ENCODE measurements around the gene ANKRD34B. TPM values are rescaled to one million over a fixed set of nuclear protein-coding genes. Genes with fewer than 3 reads are reported as not detected.

The ANKRD34B gene
- total RNA-seq, 1 experiment from 2014 or later = not detected

DNA sequence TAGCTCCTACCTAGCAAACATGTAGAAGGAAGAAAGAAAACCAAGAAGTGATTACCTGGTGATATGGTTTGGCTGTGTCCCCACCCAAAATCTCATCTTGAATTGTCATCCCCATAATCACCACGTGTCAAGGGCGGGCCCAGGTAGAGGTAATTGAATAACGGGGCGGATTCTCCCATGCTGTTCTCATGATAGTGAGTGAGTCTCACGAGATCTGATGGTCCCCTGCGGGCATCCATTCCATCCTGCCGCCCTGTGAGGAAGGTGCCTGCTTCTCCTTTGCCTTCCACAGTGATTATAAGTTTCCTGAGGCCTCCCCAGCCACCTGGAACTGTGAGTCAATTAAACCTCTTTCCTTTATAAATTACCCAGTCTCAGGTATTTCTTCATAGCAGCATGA lies 27.4 kb upstream of the ANKRD34B start:
- no peak overlapping the region for H3K9ac ChIP-seq (ENCODE audit: low read length)
- H3K36me3 ChIP-seq (ENCODE audit: control insufficient read depth in 1 of 2, insufficient read depth in 2 of 2, low read length in 2 of 2) = no peaks in the 10 kb centered on the region
- no peak for DNase-seq (ENCODE audit: low read depth, low spot score)
- no peaks in the 10 kb centered on the region for H3K79me2 ChIP-seq (ENCODE audit: insufficient read depth, low read length)
- H3K9me3 ChIP-seq (ENCODE audit: control insufficient read depth in 1 of 2, insufficient read depth in 1 of 2, low read depth in 1 of 2, low read length in 2 of 2) = no peaks in the 10 kb centered on the region
- H4K20me1 ChIP-seq (ENCODE audit: insufficient read depth) = no peaks in the 10 kb centered on the region
- no peak for ATAC-seq
- BruUV-seq (replicated peaks) = no TSS peak
- H3K4me1 ChIP-seq (ENCODE audit: control insufficient read depth in 1 of 2, insufficient read depth in 2 of 2, low read length in 2 of 2) = no peaks in the 10 kb centered on the region
- no peak overlapping the region for H3K4me2 ChIP-seq (ENCODE audit: low read length)
- RAD21 ChIA-PET (ENCODE audit: low non-redundant PET in 1 of 2, low total read pairs in 2 of 2, uncharacterized antibody in 2 of 2, unreplicated experiment in 2 of 2) = no interaction called here
- no peak overlapping the region for H3K4me3 ChIP-seq (replicated peaks in 1 of 2; ENCODE audit: low read depth in 1 of 2, low read length in 2 of 2)
- TF ChIP-seq ZBTB33 (IDR thresholded peaks at IDR 0.05; ENCODE audit: extremely low read depth, insufficient replicate concordance, low read length) = no peak
- TF ChIP-seq EZH2phosphoT487 (IDR thresholded peaks at IDR 0.05; ENCODE audit: borderline replicate concordance) = no peak
- TF ChIP-seq ZNF274 (IDR thresholded peaks at IDR 0.05; ENCODE audit: low read depth, low read length) = no peak
- H3K9me2 ChIP-seq (ENCODE audit: insufficient read depth) = no peaks in the 10 kb centered on the region
- H3K27ac ChIP-seq (ENCODE audit: low read depth, low read length) = no peak overlapping the region
- H3K27me3 ChIP-seq (ENCODE audit: insufficient read depth, low read length) = no peaks in the 10 kb centered on the region
- no peak overlapping the region for H2AFZ ChIP-seq (ENCODE audit: low read depth, low read length, poor library complexity, severe bottlenecking)
- POLR2A ChIA-PET = no interaction called here
- intact Hi-C loops (cut with micrococcal nuclease) = no loop called here
- CTCF ChIA-PET = no interaction called here

- H3K79me2 ChIP-seq (ENCODE audit: insufficient read depth, low read length) = no peaks in the 10 kb centered on the region
- POLR2A ChIA-PET = no interaction called here
- H3K9ac ChIP-seq (ENCODE audit: low read length) = no peak overlapping the region
- no peaks in the 10 kb centered on the region for H3K36me3 ChIP-seq (ENCODE audit: control insufficient read depth in 1 of 2, insufficient read depth in 2 of 2, low read length in 2 of 2)
- RAD21 ChIA-PET (ENCODE audit: low non-redundant PET in 1 of 2, low total read pairs in 2 of 2, uncharacterized antibody in 2 of 2, unreplicated experiment in 2 of 2) = no interaction called here
- BruUV-seq (replicated peaks) = no TSS peak
- CTCF ChIA-PET = no interaction called here
- no peaks in the 10 kb centered on the region for H3K9me2 ChIP-seq (ENCODE audit: insufficient read depth)
- ATAC-seq (no peak), DNase-seq (ENCODE audit: low read depth, low spot score) (no peak)
- H4K20me1 ChIP-seq (ENCODE audit: insufficient read depth) = no peaks in the 10 kb centered on the region
- H3K9me3 ChIP-seq (ENCODE audit: control insufficient read depth in 1 of 2, insufficient read depth in 1 of 2, low read depth in 1 of 2, low read length in 2 of 2) = no peaks in the 10 kb centered on the region
- H3K4me1 ChIP-seq (ENCODE audit: control insufficient read depth in 1 of 2, insufficient read depth in 2 of 2, low read length in 2 of 2) = no peaks in the 10 kb centered on the region
- no peak overlapping the region for H3K4me3 ChIP-seq (replicated peaks in 1 of 2; ENCODE audit: low read depth in 1 of 2, low read length in 2 of 2)
- TF ChIP-seq CEBPB (IDR thresholded peaks at IDR 0.05; ENCODE audit: low read depth) (no peak), EZH2phosphoT487 (IDR thresholded peaks at IDR 0.05; ENCODE audit: borderline replicate concordance) (no peak), MAX (IDR thresholded peaks at IDR 0.05) (no peak), SIN3A (IDR thresholded peaks at IDR 0.05; ENCODE audit: low read depth) (no peak), ZNF274 (IDR thresholded peaks at IDR 0.05; ENCODE audit: low read depth, low read length) (no peak), RAD21 (IDR thresholded peaks at IDR 0.05; ENCODE audit: low read depth) (no peak), EGR1 (IDR thresholded peaks at IDR 0.05; ENCODE audit: low read depth) (no peak), ATF3 (IDR thresholded peaks at IDR 0.05) (no peak)
- TF ChIP-seq, protein P1, sequence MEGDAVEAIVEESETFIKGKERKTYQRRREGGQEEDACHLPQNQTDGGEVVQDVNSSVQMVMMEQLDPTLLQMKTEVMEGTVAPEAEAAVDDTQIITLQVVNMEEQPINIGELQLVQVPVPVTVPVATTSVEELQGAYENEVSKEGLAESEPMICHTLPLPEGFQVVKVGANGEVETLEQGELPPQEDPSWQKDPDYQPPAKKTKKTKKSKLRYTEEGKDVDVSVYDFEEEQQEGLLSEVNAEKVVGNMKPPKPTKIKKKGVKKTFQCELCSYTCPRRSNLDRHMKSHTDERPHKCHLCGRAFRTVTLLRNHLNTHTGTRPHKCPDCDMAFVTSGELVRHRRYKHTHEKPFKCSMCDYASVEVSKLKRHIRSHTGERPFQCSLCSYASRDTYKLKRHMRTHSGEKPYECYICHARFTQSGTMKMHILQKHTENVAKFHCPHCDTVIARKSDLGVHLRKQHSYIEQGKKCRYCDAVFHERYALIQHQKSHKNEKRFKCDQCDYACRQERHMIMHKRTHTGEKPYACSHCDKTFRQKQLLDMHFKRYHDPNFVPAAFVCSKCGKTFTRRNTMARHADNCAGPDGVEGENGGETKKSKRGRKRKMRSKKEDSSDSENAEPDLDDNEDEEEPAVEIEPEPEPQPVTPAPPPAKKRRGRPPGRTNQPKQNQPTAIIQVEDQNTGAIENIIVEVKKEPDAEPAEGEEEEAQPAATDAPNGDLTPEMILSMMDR (IDR thresholded peaks at IDR 0.05 in 2 of 3, conservative IDR thresholded peaks at IDR 0.05 in 1 of 3; ENCODE audit: borderline replicate concordance in 1 of 3, insufficient read depth in 1 of 3, low read depth in 2 of 3, low read length in 2 of 3) = no peak
- H2AFZ ChIP-seq (ENCODE audit: low read depth, low read length, poor library complexity, severe bottlenecking) = no peak overlapping the region
- intact Hi-C loops (cut with micrococcal nuclease) = no loop called here
- no peak overlapping the region for H3K27ac ChIP-seq (ENCODE audit: low read depth, low read length)
- H3K27me3 ChIP-seq (ENCODE audit: insufficient read depth, low read length) = no peaks in the 10 kb centered on the region
- no peak overlapping the region for H3K4me2 ChIP-seq (ENCODE audit: low read length)
These were observed 24.7 kb upstream of the ANKRD34B start for GRCh38 chr5:80594810-80595209.

Measured in HCT116 (cell line).